ENCODE measurements around the gene PRELID3B. TPM values are rescaled to one million over a fixed set of nuclear protein-coding genes. Genes with fewer than 3 reads are reported as not detected.

Gene PRELID3B
- total and polyA plus RNA-seq, 10 of the 15 experiments (the other 5 are each of a cell fraction or from before 2014, with no cell fraction given): 72.5 to 151 (median 124) TPM

DNA sequence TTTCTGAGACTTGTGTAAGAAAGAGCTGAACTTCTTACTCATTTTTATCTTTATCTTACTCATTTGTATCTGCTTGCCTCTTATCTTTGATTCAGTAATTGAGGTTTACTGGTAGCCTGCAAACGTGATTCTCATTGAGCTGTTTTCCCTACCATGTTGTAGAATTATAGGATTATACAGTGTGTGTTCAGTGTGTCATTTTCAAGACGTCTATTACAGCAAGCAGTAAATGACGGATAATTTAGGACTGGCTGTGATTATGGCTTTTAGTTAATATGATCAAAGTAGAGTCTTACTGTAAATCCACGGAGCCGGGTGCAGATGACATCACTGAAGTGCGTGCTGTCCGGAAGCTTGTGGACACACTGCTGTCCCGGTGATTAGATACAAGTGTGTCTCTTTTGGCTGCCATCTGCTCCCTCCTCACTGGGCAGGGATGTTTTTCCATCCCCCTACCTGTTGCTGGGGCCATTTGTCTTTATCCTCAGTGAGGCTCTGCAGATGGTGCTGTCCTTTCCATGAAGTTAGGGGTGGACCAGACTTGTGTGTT lies 55.5 kb downstream of the PRELID3B start:
- ATAC-seq (no peak), FAIRE-seq (no peak), DNase-seq (ENCODE audit: low read depth, low spot score) (no peak)
- SMC1A ChIA-PET (ENCODE audit: uncharacterized antibody, unreplicated experiment): interaction anchor here (0.6 to 1.5 kb wide), 3 partner anchors 9 to 101 kb away, joined by 3 read pairs; no protein-coding TSS in a partner anchor
- WGBS (ENCODE audit: insufficient coverage, insufficient replicate concordance, low lambda C conversion rate, missing lambda C conversion rate): 81% methylated on average over 8 of the region's 8 CpGs
- Histone ChIP-seq H3K36me3 (ENCODE audit: control insufficient read depth in 2 of 2, insufficient read depth in 2 of 2, low read length in 1 of 2) (peaks cover 26 to 40% of the 10 kb centered on the region in 2 experiments), H3K9me3 (replicated peaks; ENCODE audit: control insufficient read depth, insufficient read depth, low read length) (no peaks in the 10 kb centered on the region), H3K4me2 (ENCODE audit: control insufficient read depth, insufficient read depth) (no peak overlapping the region), H3K79me2 (ENCODE audit: control insufficient read depth, insufficient read depth, low read length) (peaks cover 38% of the 10 kb centered on the region), H3K27ac (ENCODE audit: control insufficient read depth, insufficient read depth) (no peak overlapping the region), H4K20me1 (ENCODE audit: control insufficient read depth, insufficient read depth) (no peaks in the 10 kb centered on the region), H3K9ac (ENCODE audit: control insufficient read depth, insufficient read depth, low read length) (no peak overlapping the region), H2AFZ (ENCODE audit: control insufficient read depth, low read depth, low read length) (no peak overlapping the region), H3K4me3 (no peak overlapping the region), H3K27me3 (replicated peaks in 1 of 2; ENCODE audit: control insufficient read depth in 2 of 2, insufficient read depth in 2 of 2, low read length in 1 of 2) (no peaks in the 10 kb centered on the region), H3K4me1 (ENCODE audit: control insufficient read depth, insufficient read depth, low read length) (peaks cover 10% of the 10 kb centered on the region)
- CTCF ChIA-PET: no interaction called here
- BruUV-seq (replicated peaks): no TSS peak
- intact Hi-C loops (cut with micrococcal nuclease; ENCODE audit: unreplicated experiment) (loop anchor here (10.0 kb wide), 2 partner anchors 48 to 332 kb away; partner anchors contain the start of genes ATP5F1E and STX16), in situ Hi-C loops (cut with MboI) (no loop called here)
- RAD21 ChIA-PET (ENCODE audit: unreplicated experiment): no interaction called here
- TF ChIP-seq SMC3 (IDR thresholded peaks at IDR 0.05; ENCODE audit: borderline replicate concordance, low read length): no peak
- no peak for TF ChIP-seq RCOR1 (conservative IDR thresholded peaks at IDR 0.05; ENCODE audit: low read depth, low read length)
- no peak for TF ChIP-seq DPF2 (IDR thresholded peaks at IDR 0.05)
- no peak for TF ChIP-seq ATF7 (IDR thresholded peaks at IDR 0.05; ENCODE audit: low read depth)
- TF ChIP-seq RAD21 (IDR thresholded peaks at IDR 0.05; ENCODE audit: insufficient read depth, low read depth, low read length): no peak
- POLR2A ChIA-PET: interaction anchor here (1.6 kb wide), 1 partner anchor 80 kb away, joined by 4 read pairs; no protein-coding TSS in a partner anchor

DNA sequence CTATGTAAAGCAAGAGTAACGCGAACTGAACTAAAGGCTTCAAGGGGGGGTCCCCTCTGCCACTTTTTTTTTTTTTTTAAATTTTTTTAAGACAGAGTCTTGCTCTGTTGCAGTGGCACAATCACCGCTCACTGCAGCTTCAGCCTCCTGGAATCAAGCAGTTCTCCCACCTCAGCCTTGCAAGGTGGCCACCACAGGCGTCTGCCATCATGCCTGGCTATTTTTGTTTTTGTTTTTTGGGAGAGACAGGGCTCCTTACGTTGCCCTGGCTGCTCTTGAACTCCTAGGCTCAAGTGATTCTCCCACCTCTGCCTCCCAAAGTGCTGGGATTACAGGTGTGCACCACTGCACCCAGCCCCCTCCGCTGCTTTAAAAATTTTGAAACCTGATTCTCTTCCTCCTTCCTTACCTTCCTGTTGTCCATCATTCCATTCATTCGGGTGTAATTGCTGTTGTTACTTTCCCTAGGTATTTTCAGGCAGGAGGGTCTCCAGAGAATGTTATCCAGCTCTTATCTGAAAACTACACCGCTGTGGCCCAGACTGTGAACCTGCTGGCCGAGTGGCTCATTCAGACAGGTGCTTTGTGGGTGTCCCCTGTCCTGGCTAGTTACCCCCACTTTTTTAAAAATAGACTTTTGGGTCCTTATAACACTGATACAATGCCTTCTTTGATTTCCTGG lies 56.2 kb downstream of the PRELID3B start:
- no peak overlapping the region for H3K4me3 ChIP-seq
- H3K27me3 ChIP-seq (replicated peaks in 1 of 2; ENCODE audit: control insufficient read depth in 2 of 2, insufficient read depth in 2 of 2, low read length in 1 of 2): no peaks in the 10 kb centered on the region
- ChIA-PET POLR2A (interaction anchor here (1.6 kb wide), 1 partner anchor 79 kb away, joined by 4 read pairs; no protein-coding TSS in a partner anchor), RAD21 (ENCODE audit: unreplicated experiment) (no interaction called here), SMC1A (ENCODE audit: uncharacterized antibody, unreplicated experiment) (interaction anchor here (0.6 to 1.5 kb wide), 3 partner anchors 8 to 100 kb away, joined by 3 read pairs; no protein-coding TSS in a partner anchor), CTCF (no interaction called here)
- intact Hi-C loops (cut with micrococcal nuclease; ENCODE audit: unreplicated experiment): loop anchor here (10.0 kb wide), 2 partner anchors 48 to 332 kb away; partner anchors contain the start of genes ATP5F1E and STX16
- peaks cover 44% of the 10 kb centered on the region for H3K79me2 ChIP-seq (ENCODE audit: control insufficient read depth, insufficient read depth, low read length)
- H3K9ac ChIP-seq (ENCODE audit: control insufficient read depth, insufficient read depth, low read length): no peak overlapping the region
- no peaks in the 10 kb centered on the region for H4K20me1 ChIP-seq (ENCODE audit: control insufficient read depth, insufficient read depth)
- no peak for TF ChIP-seq DPF2 (IDR thresholded peaks at IDR 0.05)
- no peak for TF ChIP-seq SIN3A (IDR thresholded peaks at IDR 0.05; ENCODE audit: low read depth, low read length)
- TF ChIP-seq NFIC (IDR thresholded peaks at IDR 0.05; ENCODE audit: low read depth, low read length): no peak
- no peak for TF ChIP-seq CREM (IDR thresholded peaks at IDR 0.05; ENCODE audit: low read depth)
- TF ChIP-seq NRF1 (conservative IDR thresholded peaks at IDR 0.05; ENCODE audit: low read depth, low read length): no peak
- no peak for TF ChIP-seq MTA3 (IDR thresholded peaks at IDR 0.05; ENCODE audit: borderline replicate concordance, low read length)
- TF ChIP-seq CBX5 (IDR thresholded peaks at IDR 0.05; ENCODE audit: low read depth): no peak
- no peak for TF ChIP-seq ATF7 (IDR thresholded peaks at IDR 0.05; ENCODE audit: low read depth)
- TF ChIP-seq, protein P1, sequence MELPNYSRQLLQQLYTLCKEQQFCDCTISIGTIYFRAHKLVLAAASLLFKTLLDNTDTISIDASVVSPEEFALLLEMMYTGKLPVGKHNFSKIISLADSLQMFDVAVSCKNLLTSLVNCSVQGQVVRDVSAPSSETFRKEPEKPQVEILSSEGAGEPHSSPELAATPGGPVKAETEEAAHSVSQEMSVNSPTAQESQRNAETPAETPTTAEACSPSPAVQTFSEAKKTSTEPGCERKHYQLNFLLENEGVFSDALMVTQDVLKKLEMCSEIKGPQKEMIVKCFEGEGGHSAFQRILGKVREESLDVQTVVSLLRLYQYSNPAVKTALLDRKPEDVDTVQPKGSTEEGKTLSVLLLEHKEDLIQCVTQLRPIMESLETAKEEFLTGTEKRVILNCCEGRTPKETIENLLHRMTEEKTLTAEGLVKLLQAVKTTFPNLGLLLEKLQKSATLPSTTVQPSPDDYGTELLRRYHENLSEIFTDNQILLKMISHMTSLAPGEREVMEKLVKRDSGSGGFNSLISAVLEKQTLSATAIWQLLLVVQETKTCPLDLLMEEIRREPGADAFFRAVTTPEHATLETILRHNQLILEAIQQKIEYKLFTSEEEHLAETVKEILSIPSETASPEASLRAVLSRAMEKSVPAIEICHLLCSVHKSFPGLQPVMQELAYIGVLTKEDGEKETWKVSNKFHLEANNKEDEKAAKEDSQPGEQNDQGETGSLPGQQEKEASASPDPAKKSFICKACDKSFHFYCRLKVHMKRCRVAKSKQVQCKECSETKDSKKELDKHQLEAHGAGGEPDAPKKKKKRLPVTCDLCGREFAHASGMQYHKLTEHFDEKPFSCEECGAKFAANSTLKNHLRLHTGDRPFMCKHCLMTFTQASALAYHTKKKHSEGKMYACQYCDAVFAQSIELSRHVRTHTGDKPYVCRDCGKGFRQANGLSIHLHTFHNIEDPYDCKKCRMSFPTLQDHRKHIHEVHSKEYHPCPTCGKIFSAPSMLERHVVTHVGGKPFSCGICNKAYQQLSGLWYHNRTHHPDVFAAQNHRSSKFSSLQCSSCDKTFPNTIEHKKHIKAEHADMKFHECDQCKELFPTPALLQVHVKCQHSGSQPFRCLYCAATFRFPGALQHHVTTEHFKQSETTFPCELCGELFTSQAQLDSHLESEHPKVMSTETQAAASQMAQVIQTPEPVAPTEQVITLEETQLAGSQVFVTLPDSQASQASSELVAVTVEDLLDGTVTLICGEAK (IDR thresholded peaks at IDR 0.05; ENCODE audit: borderline replicate concordance): no peak
- no peaks in the 10 kb centered on the region for H3K9me3 ChIP-seq (replicated peaks; ENCODE audit: control insufficient read depth, insufficient read depth, low read length)
- H2AFZ ChIP-seq (ENCODE audit: control insufficient read depth, low read depth, low read length): no peak overlapping the region
- peaks cover 10% of the 10 kb centered on the region for H3K4me1 ChIP-seq (ENCODE audit: control insufficient read depth, insufficient read depth, low read length)
- in situ Hi-C loops (cut with MboI): no loop called here
- BruUV-seq (replicated peaks): no TSS peak
- FAIRE-seq (no peak), DNase-seq (ENCODE audit: low read depth, low spot score) (no peak), ATAC-seq (no peak)
- no peak overlapping the region for H3K4me2 ChIP-seq (ENCODE audit: control insufficient read depth, insufficient read depth)
- no peak overlapping the region for H3K27ac ChIP-seq (ENCODE audit: control insufficient read depth, insufficient read depth)
- 88% methylated on average over 9 of the region's 9 CpGs for WGBS (ENCODE audit: insufficient coverage, insufficient replicate concordance, low lambda C conversion rate, missing lambda C conversion rate)
- peaks cover 23 to 34% of the 10 kb centered on the region in 2 experiments for H3K36me3 ChIP-seq (ENCODE audit: control insufficient read depth in 2 of 2, insufficient read depth in 2 of 2, low read length in 1 of 2)
